ENCODE measurements around the gene ASB17. TPM values are rescaled to one million over a fixed set of nuclear protein-coding genes. Genes with fewer than 3 reads are reported as not detected.
A peak's percentile ranks its signal among the peaks of the same experiment; 100 is the strongest.
"Not testable (repeated sequence)": the region's sequence is repeated elsewhere in the genome, so short reads cannot be mapped to it uniquely, and the experiment has no call there.

ASB17 gene
- polyA plus RNA-seq (2013, experiment 1 of 2): not detected
- not detected for polyA plus RNA-seq (2013, experiment 2 of 2)

- WGBS, 2 experiments (ENCODE audit: insufficient coverage in 2 of 2): no CpG with 5 or more reads among the region's 1 CpG
- H3K4me1 ChIP-seq (ENCODE audit: control insufficient read depth, insufficient read depth, low read length, poor library complexity, severe bottlenecking): no peaks in the 10 kb centered on the region
- no peaks in the 10 kb centered on the region for H3K9me3 ChIP-seq (ENCODE audit: control insufficient read depth, low read length)
- no peak within 1 kb of the TSS for H3K27ac ChIP-seq (ENCODE audit: low read depth, low read length, severe bottlenecking)
- H3K36me3 ChIP-seq (ENCODE audit: control insufficient read depth, insufficient read depth, low read length): no peaks in the 10 kb centered on the region
- H3K4me3 ChIP-seq (ENCODE audit: extremely low read depth, insufficient read depth, low read length, poor library complexity, severe bottlenecking): no peak within 1 kb of the TSS
Measured at GRCh38 chr1:75932304-75932703, at the start of gene ASB17. TSS of gene ASB17 (minus strand) at chr1:75932404. CDS start at chr1:75932291, 113 bp downstream.

GRCh38 chr1:75980972-75981897 lies 49.0 kb upstream of the ASB17 start:
- Histone ChIP-seq H3K27ac (ENCODE audit: low read depth, low read length, severe bottlenecking) (peak overlapping the region; percentile 47), H3K4me1 (ENCODE audit: control insufficient read depth, insufficient read depth, low read length, poor library complexity, severe bottlenecking) (peaks cover 4% of the 10 kb centered on the region), H3K4me3 (ENCODE audit: extremely low read depth, insufficient read depth, low read length, poor library complexity, severe bottlenecking) (no peak overlapping the region), H3K36me3 (ENCODE audit: control insufficient read depth, insufficient read depth, low read length) (no peaks in the 10 kb centered on the region), H3K9me3 (ENCODE audit: control insufficient read depth, low read length) (peaks cover 5% of the 10 kb centered on the region)
- 75 to 92% methylated on average over 2 to 4 of the region's 6 CpGs for WGBS, 2 experiments (ENCODE audit: insufficient coverage in 2 of 2)

GRCh38 chr1:75970631-75971030 lies 38.4 kb upstream of the ASB17 start:
- no peaks in the 10 kb centered on the region for H3K4me1 ChIP-seq (ENCODE audit: control insufficient read depth, insufficient read depth, low read length, poor library complexity, severe bottlenecking)
- no peaks in the 10 kb centered on the region for H3K9me3 ChIP-seq (ENCODE audit: control insufficient read depth, low read length)
- no peak overlapping the region for H3K4me3 ChIP-seq (ENCODE audit: extremely low read depth, insufficient read depth, low read length, poor library complexity, severe bottlenecking)
- no peak overlapping the region for H3K27ac ChIP-seq (ENCODE audit: low read depth, low read length, severe bottlenecking)
- no peaks in the 10 kb centered on the region for H3K36me3 ChIP-seq (ENCODE audit: control insufficient read depth, insufficient read depth, low read length)

- H3K9me3 ChIP-seq (ENCODE audit: control insufficient read depth, low read length): no peaks in the 10 kb centered on the region
- H3K36me3 ChIP-seq (ENCODE audit: control insufficient read depth, insufficient read depth, low read length): no peaks in the 10 kb centered on the region
- WGBS, 2 experiments (ENCODE audit: insufficient coverage in 2 of 2): 88 to 95% methylated on average over 2 to 3 of the region's 3 CpGs
- no peaks in the 10 kb centered on the region for H3K4me1 ChIP-seq (ENCODE audit: control insufficient read depth, insufficient read depth, low read length, poor library complexity, severe bottlenecking)
- H3K27ac ChIP-seq (ENCODE audit: low read depth, low read length, severe bottlenecking): no peak overlapping the region
- no peak overlapping the region for H3K4me3 ChIP-seq (ENCODE audit: extremely low read depth, insufficient read depth, low read length, poor library complexity, severe bottlenecking)
Measured at GRCh38 chr1:75969550-75969949, 37.3 kb upstream of the ASB17 start.

- H3K4me1 ChIP-seq (ENCODE audit: control insufficient read depth, insufficient read depth, low read length, poor library complexity, severe bottlenecking): no peaks in the 10 kb centered on the region
- H3K9me3 ChIP-seq (ENCODE audit: control insufficient read depth, low read length): no peaks in the 10 kb centered on the region
- 86 to 100% methylated on average over 1 of the region's 1 CpG for WGBS, 2 experiments (ENCODE audit: insufficient coverage in 2 of 2)
- no peak overlapping the region for H3K4me3 ChIP-seq (ENCODE audit: extremely low read depth, insufficient read depth, low read length, poor library complexity, severe bottlenecking)
- no peak overlapping the region for H3K27ac ChIP-seq (ENCODE audit: low read depth, low read length, severe bottlenecking)
- no peaks in the 10 kb centered on the region for H3K36me3 ChIP-seq (ENCODE audit: control insufficient read depth, insufficient read depth, low read length)
Measured at GRCh38 chr1:75967719-75968118, 35.5 kb upstream of the ASB17 start.

- H3K9me3 ChIP-seq (ENCODE audit: control insufficient read depth, low read length): no peaks in the 10 kb centered on the region
- no peak overlapping the region for H3K4me3 ChIP-seq (ENCODE audit: extremely low read depth, insufficient read depth, low read length, poor library complexity, severe bottlenecking)
- no peaks in the 10 kb centered on the region for H3K4me1 ChIP-seq (ENCODE audit: control insufficient read depth, insufficient read depth, low read length, poor library complexity, severe bottlenecking)
- H3K27ac ChIP-seq (ENCODE audit: low read depth, low read length, severe bottlenecking): peak overlapping the region; percentile 39
- H3K36me3 ChIP-seq (ENCODE audit: control insufficient read depth, insufficient read depth, low read length): no peaks in the 10 kb centered on the region
Measured at GRCh38 chr1:75964760-75965408, 32.7 kb upstream of the ASB17 start.

- H3K27ac ChIP-seq (ENCODE audit: low read depth, low read length, severe bottlenecking): peak overlapping the region; percentile 39
- not testable (repeated sequence) for H3K4me3 ChIP-seq (ENCODE audit: extremely low read depth, insufficient read depth, low read length, poor library complexity, severe bottlenecking); H3K36me3 ChIP-seq (ENCODE audit: control insufficient read depth, insufficient read depth, low read length); H3K4me1 ChIP-seq (ENCODE audit: control insufficient read depth, insufficient read depth, low read length, poor library complexity, severe bottlenecking); H3K9me3 ChIP-seq (ENCODE audit: control insufficient read depth, low read length)
- WGBS, 2 experiments (ENCODE audit: insufficient coverage in 2 of 2): 81 to 84% methylated on average over 6 to 7 of the region's 10 CpGs
Measured at GRCh38 chr1:75964110-75964759, 32.0 kb upstream of the ASB17 start.

- Histone ChIP-seq H3K9me3 (ENCODE audit: control insufficient read depth, low read length) (no peaks in the 10 kb centered on the region), H3K4me1 (ENCODE audit: control insufficient read depth, insufficient read depth, low read length, poor library complexity, severe bottlenecking) (no peaks in the 10 kb centered on the region), H3K4me3 (ENCODE audit: extremely low read depth, insufficient read depth, low read length, poor library complexity, severe bottlenecking) (no peak overlapping the region), H3K36me3 (ENCODE audit: control insufficient read depth, insufficient read depth, low read length) (no peaks in the 10 kb centered on the region), H3K27ac (ENCODE audit: low read depth, low read length, severe bottlenecking) (no peak overlapping the region)
Measured at GRCh38 chr1:75954586-75954985, 22.4 kb upstream of the ASB17 start.

GRCh38 chr1:75953461-75953860 lies 21.3 kb upstream of the ASB17 start:
- H3K27ac ChIP-seq (ENCODE audit: low read depth, low read length, severe bottlenecking): no peak overlapping the region
- no peaks in the 10 kb centered on the region for H3K4me1 ChIP-seq (ENCODE audit: control insufficient read depth, insufficient read depth, low read length, poor library complexity, severe bottlenecking)
- 77 to 100% methylated on average over 2 to 4 of the region's 4 CpGs for WGBS, 2 experiments (ENCODE audit: insufficient coverage in 2 of 2)
- H3K9me3 ChIP-seq (ENCODE audit: control insufficient read depth, low read length): no peaks in the 10 kb centered on the region
- no peak overlapping the region for H3K4me3 ChIP-seq (ENCODE audit: extremely low read depth, insufficient read depth, low read length, poor library complexity, severe bottlenecking)
- no peaks in the 10 kb centered on the region for H3K36me3 ChIP-seq (ENCODE audit: control insufficient read depth, insufficient read depth, low read length)

- H3K27ac ChIP-seq (ENCODE audit: low read depth, low read length, severe bottlenecking): no peak overlapping the region
- no CpG with 5 or more reads among the region's 1 CpG for WGBS, 2 experiments (ENCODE audit: insufficient coverage in 2 of 2)
- H3K4me3 ChIP-seq (ENCODE audit: extremely low read depth, insufficient read depth, low read length, poor library complexity, severe bottlenecking): no peak overlapping the region
- H3K4me1 ChIP-seq (ENCODE audit: control insufficient read depth, insufficient read depth, low read length, poor library complexity, severe bottlenecking): no peaks in the 10 kb centered on the region
- no peaks in the 10 kb centered on the region for H3K36me3 ChIP-seq (ENCODE audit: control insufficient read depth, insufficient read depth, low read length)
- no peaks in the 10 kb centered on the region for H3K9me3 ChIP-seq (ENCODE audit: control insufficient read depth, low read length)
Measured at GRCh38 chr1:75952016-75952415, 19.8 kb upstream of the ASB17 start.

GRCh38 chr1:75950176-75950575 lies 18.0 kb upstream of the ASB17 start:
- no peaks in the 10 kb centered on the region for H3K4me1 ChIP-seq (ENCODE audit: control insufficient read depth, insufficient read depth, low read length, poor library complexity, severe bottlenecking)
- WGBS, 2 experiments (ENCODE audit: insufficient coverage in 2 of 2): no CpG with 5 or more reads among the region's 3 CpGs
- no peak overlapping the region for H3K4me3 ChIP-seq (ENCODE audit: extremely low read depth, insufficient read depth, low read length, poor library complexity, severe bottlenecking)
- no peak overlapping the region for H3K27ac ChIP-seq (ENCODE audit: low read depth, low read length, severe bottlenecking)
- no peaks in the 10 kb centered on the region for H3K9me3 ChIP-seq (ENCODE audit: control insufficient read depth, low read length)
- no peaks in the 10 kb centered on the region for H3K36me3 ChIP-seq (ENCODE audit: control insufficient read depth, insufficient read depth, low read length)

All from mesodermal cell (in vitro differentiated cells).